NK-92 treated with Interleukin-12 subunit alpha and Interleukin-12 subunit beta, amount 100 ng/mL, for 24 hours (cell line): ENCODE measurements around the gene SHKBP1.

Experiments
- DNase-seq: peaks from one replicate; lab custom pipeline; 2025; lab: John Stamatoyannopoulos, UW

SHKBP1 gene

GRCh38 chr19:40640744-40641143 lies 64.1 kb downstream of the SHKBP1 start:
- DNase-seq, result no peak
